Mesendoderm (in vitro differentiated cells): ENCODE data around the gene TKFC.

Experiments used
- DNase-seq: peaks from one replicate; pipeline ENCODE4 v3.0.0; 2013
- H2AK5ac ChIP-seq: 2 replicates; pipeline ENCODE4 v1.6.1; 2013; ENCODE audit warnings: low read length, inconsistent platforms
- H2BK120ac ChIP-seq: 2 replicates; pipeline ENCODE4 v1.6.1; 2013; ENCODE audit warnings: low read depth, mild to moderate bottlenecking, low read length, moderate library complexity, mixed read lengths
- H2BK15ac ChIP-seq: replicated peaks from 2 replicates; pipeline ENCODE4 v1.6.1; 2013; ENCODE audit warnings: low read depth, mild to moderate bottlenecking, moderate library complexity
- H2BK5ac ChIP-seq: 2 replicates; pipeline ENCODE4 v1.6.1; 2013; ENCODE audit warnings: low read length, inconsistent platforms
- H3K18ac ChIP-seq: 2 replicates; pipeline ENCODE4 v1.6.1; 2013; ENCODE audit warnings: mild to moderate bottlenecking, low read length, mixed read lengths
- H3K23ac ChIP-seq: one replicate; pipeline ENCODE4 v1.6.1; 2013; ENCODE audit warnings: low read length
- H3K27ac ChIP-seq: 2 replicates; pipeline ENCODE4 v1.5.1; 2013; ENCODE audit warnings: low read depth, mild to moderate bottlenecking, inconsistent platforms, low read length, moderate library complexity
- H3K27me3 ChIP-seq: 2 replicates; pipeline ENCODE4 v1.6.1; 2013; ENCODE audit warnings: low read length, control low read depth, mild to moderate bottlenecking, inconsistent platforms; ENCODE audit not compliant: insufficient read depth, poor library complexity
- H3K36me3 ChIP-seq: 2 replicates; pipeline ENCODE4 v1.6.1; 2013; ENCODE audit warnings: low read length, inconsistent platforms; ENCODE audit not compliant: control insufficient read depth, insufficient read depth
- H3K4ac ChIP-seq: one replicate; pipeline ENCODE4 v1.6.1; 2013; ENCODE audit warnings: low read depth, mild to moderate bottlenecking, low read length, moderate library complexity
- H3K4me1 ChIP-seq: 2 replicates; pipeline ENCODE4 v1.6.1; 2013; ENCODE audit warnings: low read depth, low read length, inconsistent platforms; ENCODE audit not compliant: control insufficient read depth
- H3K4me2 ChIP-seq: 2 replicates; pipeline ENCODE4 v1.6.1; 2013; ENCODE audit warnings: low read length
- H3K4me3 ChIP-seq: 2 replicates; pipeline ENCODE4 v1.5.1; 2013; ENCODE audit warnings: mild to moderate bottlenecking, low read length
- H3K56ac ChIP-seq: one replicate; pipeline ENCODE4 v1.6.1; 2013; ENCODE audit warnings: low read length
- H3K79me1 ChIP-seq: 2 replicates; pipeline ENCODE4 v1.6.1; 2013; ENCODE audit warnings: low read length, inconsistent platforms
- H3K79me2 ChIP-seq: 2 replicates; pipeline ENCODE4 v1.6.1; 2013; ENCODE audit warnings: mild to moderate bottlenecking, low read length; ENCODE audit not compliant: control insufficient read depth, insufficient read depth
- H3K9ac ChIP-seq: 2 replicates; pipeline ENCODE4 v1.6.1; 2013; ENCODE audit warnings: low read length, inconsistent platforms
- H4K5ac ChIP-seq: one replicate; pipeline ENCODE4 v1.6.1; 2013; ENCODE audit warnings: low read length
- H4K8ac ChIP-seq: one replicate; pipeline ENCODE4 v1.6.1; 2013; ENCODE audit warnings: low read depth, mild to moderate bottlenecking, control low read depth, low read length, moderate library complexity
- WGBS: extraction: QIAGEN DNeasy Blood & Tissue Kit; methylation state at CpG from one replicate; pipeline ENCODE4 v1.1.7; 2013; ENCODE audit warnings: low lambda C conversion rate, missing lambda C conversion rate; ENCODE audit not compliant: insufficient coverage; ENCODE audit errors: extremely low coverage; 5-methylcytosine and 5-hydroxymethylcytosine counted together

Gene TKFC

GRCh38 chr11:61334434-61335354 is 1.7 kb downstream of the TKFC start:
- Histone ChIP-seq H2BK15ac (no peak overlapping the region), H2AK5ac (peak overlapping the region; percentile 57), H3K9ac (peak overlapping the region; percentile 39), H3K56ac (peak overlapping the region; percentile 78), H3K79me2 (peaks cover 30% of the 10 kb centered on the region), H3K18ac (no peak overlapping the region), H2BK120ac (no peak overlapping the region), H3K27ac (no peak overlapping the region), H3K4me2 (no peak overlapping the region), H3K27me3 (no peaks in the 10 kb centered on the region), H3K4me3 (no peak overlapping the region), H3K4ac (no peak overlapping the region), H3K4me1 (peaks cover 6% of the 10 kb centered on the region), H4K8ac (no peak overlapping the region), H3K23ac (no peak overlapping the region), H3K36me3 (no peaks in the 10 kb centered on the region), H2BK5ac (no peak overlapping the region), H3K79me1 (no peaks in the 10 kb centered on the region), H4K5ac (no peak overlapping the region)
- DNase-seq, result peak; percentile 41
- WGBS, result no CpG with 5 or more reads among the region's 16 CpGs

- Histone ChIP-seq H2BK15ac (no peak overlapping the region), H3K9ac (peak overlapping the region; percentile 19), H3K27me3 (no peaks in the 10 kb centered on the region), H3K56ac (peak overlapping the region; percentile 46), H2AK5ac (no peak overlapping the region), H3K79me1 (no peaks in the 10 kb centered on the region), H4K5ac (no peak overlapping the region), H3K4me2 (no peak overlapping the region), H3K36me3 (no peaks in the 10 kb centered on the region), H2BK120ac (no peak overlapping the region), H3K4me1 (peaks cover 6% of the 10 kb centered on the region), H3K79me2 (peaks cover 24% of the 10 kb centered on the region), H4K8ac (no peak overlapping the region), H3K4ac (no peak overlapping the region), H2BK5ac (no peak overlapping the region), H3K18ac (no peak overlapping the region), H3K27ac (no peak overlapping the region), H3K23ac (no peak overlapping the region), H3K4me3 (no peak overlapping the region)
- no CpG with 5 or more reads among the region's 1 CpG for WGBS
- no peak for DNase-seq
Measured at GRCh38 chr11:61335355-61335710, 2.3 kb downstream of the TKFC start.

GRCh38 chr11:61336171-61336935 is 3.3 kb downstream of the TKFC start:
- H3K4me2 ChIP-seq, result no peak overlapping the region
- H3K4me1 ChIP-seq, result peaks cover 6% of the 10 kb centered on the region
- no CpG with 5 or more reads among the region's 8 CpGs for WGBS
- DNase-seq, result peak; percentile 91
- H2BK120ac ChIP-seq, result no peak overlapping the region
- no peak overlapping the region for H3K27ac ChIP-seq
- H4K8ac ChIP-seq, result no peak overlapping the region
- no peak overlapping the region for H2BK5ac ChIP-seq
- peak overlapping the region; percentile 43 for H3K56ac ChIP-seq
- no peak overlapping the region for H3K4ac ChIP-seq
- H3K36me3 ChIP-seq, result no peaks in the 10 kb centered on the region
- H3K79me1 ChIP-seq, result no peaks in the 10 kb centered on the region
- peaks cover 15% of the 10 kb centered on the region for H3K79me2 ChIP-seq
- H3K4me3 ChIP-seq, result no peak overlapping the region
- H3K23ac ChIP-seq, result no peak overlapping the region
- H3K9ac ChIP-seq, result peak overlapping the region; percentile 30
- H2AK5ac ChIP-seq, result no peak overlapping the region
- H3K27me3 ChIP-seq, result no peaks in the 10 kb centered on the region
- no peak overlapping the region for H3K18ac ChIP-seq
- no peak overlapping the region for H2BK15ac ChIP-seq
- H4K5ac ChIP-seq, result no peak overlapping the region

GRCh38 chr11:61337706-61338470 is 4.9 kb downstream of the TKFC start:
- WGBS, result no CpG with 5 or more reads among the region's 15 CpGs

GRCh38 chr11:61338783-61339489 is 5.9 kb downstream of the TKFC start:
- WGBS, result no CpG with 5 or more reads among the region's 26 CpGs
- H3K9ac ChIP-seq, result no peak overlapping the region
- H2BK15ac ChIP-seq, result no peak overlapping the region
- no peaks in the 10 kb centered on the region for H3K79me2 ChIP-seq
- no peak overlapping the region for H3K4me3 ChIP-seq
- H2BK5ac ChIP-seq, result no peak overlapping the region
- no peaks in the 10 kb centered on the region for H3K27me3 ChIP-seq
- no peak overlapping the region for H2AK5ac ChIP-seq
- H3K4ac ChIP-seq, result no peak overlapping the region
- no peak overlapping the region for H3K4me2 ChIP-seq
- H3K36me3 ChIP-seq, result no peaks in the 10 kb centered on the region
- H3K18ac ChIP-seq, result no peak overlapping the region
- H4K8ac ChIP-seq, result no peak overlapping the region
- H3K56ac ChIP-seq, result no peak overlapping the region
- H4K5ac ChIP-seq, result no peak overlapping the region
- no peak for DNase-seq
- no peak overlapping the region for H3K23ac ChIP-seq
- H2BK120ac ChIP-seq, result no peak overlapping the region
- H3K79me1 ChIP-seq, result no peaks in the 10 kb centered on the region
- H3K27ac ChIP-seq, result no peak overlapping the region
- H3K4me1 ChIP-seq, result no peaks in the 10 kb centered on the region

More at GRCh38 chr11:61337706-61338470, 4.9 kb downstream of the TKFC start:
- Histone ChIP-seq H3K4ac (no peak overlapping the region), H3K79me2 (no peaks in the 10 kb centered on the region), H2BK120ac (no peak overlapping the region), H3K56ac (no peak overlapping the region), H4K8ac (no peak overlapping the region), H3K23ac (no peak overlapping the region), H3K79me1 (no peaks in the 10 kb centered on the region), H2AK5ac (no peak overlapping the region), H4K5ac (no peak overlapping the region), H3K27me3 (no peaks in the 10 kb centered on the region), H3K9ac (no peak overlapping the region), H2BK15ac (no peak overlapping the region), H3K4me1 (peaks cover 4% of the 10 kb centered on the region), H3K18ac (no peak overlapping the region), H3K4me2 (no peak overlapping the region), H3K4me3 (no peak overlapping the region), H3K36me3 (no peaks in the 10 kb centered on the region), H2BK5ac (no peak overlapping the region), H3K27ac (no peak overlapping the region)
- DNase-seq, result no peak
